A673 (cell line): Measurements from ENCODE around the gene BTBD16. TPM values are rescaled to one million over a fixed set of nuclear protein-coding genes. Genes with fewer than 3 reads are reported as not detected.

ENCODE experiments used
- BruUV-seq: library from RNA; stranded (reverse); fragments of 400-500 nt; replicated peaks from 2 replicates; lab custom pipeline; 2021; lab: Mats Ljungman, UMichigan
- CTCF ChIA-PET: fragments of 300-600 bp; sonication (Branson Sonifier 250); formaldehyde crosslinking; loops from one replicate; lab custom pipeline; 2022; ENCODE audit warnings: antibody characterized with exemption; lab: Charles Lee
- POLR2A ChIA-PET: fragments of 300-600 bp; sonication (Branson Sonifier 250); formaldehyde crosslinking; loops from one replicate; lab custom pipeline; 2022; ENCODE audit warnings: antibody characterized with exemption; ENCODE audit not compliant: low non-redundant PET; lab: Charles Lee
- DNase-seq: peaks from one replicate; pipeline ENCODE4 v3.0.0-alpha.2; 2015; ENCODE audit warnings: low spot score
- H3K27ac ChIP-seq: fragments of 200-600 bp; sonication (generic); 2 replicates; pipeline ENCODE4 v1.5.1; 2016; ENCODE audit warnings: mixed run types, low read depth, mild to moderate bottlenecking, mixed read lengths, antibody characterized with exemption, low read length; ENCODE audit not compliant: poor library complexity, severe bottlenecking
- H3K27me3 ChIP-seq: fragments of 200-600 bp; sonication (generic); replicated peaks from 2 replicates; pipeline ENCODE4 v1.6.1; 2017; ENCODE audit warnings: mixed run types, low read depth, mild to moderate bottlenecking, mixed read lengths, antibody characterized with exemption, low read length; ENCODE audit not compliant: insufficient read depth, poor library complexity
- H3K36me3 ChIP-seq: fragments of 200-600 bp; sonication (generic); 2 replicates; pipeline ENCODE4 v1.6.1; 2016; ENCODE audit warnings: mixed run types, mild to moderate bottlenecking, mixed read lengths, antibody characterized with exemption, low read length; ENCODE audit not compliant: insufficient read depth, poor library complexity, severe bottlenecking
- H3K4me1 ChIP-seq: fragments of 200-600 bp; sonication (generic); 2 replicates; pipeline ENCODE4 v1.6.1; 2017; ENCODE audit warnings: mixed run types, mild to moderate bottlenecking, mixed read lengths, antibody characterized with exemption, low read length; ENCODE audit not compliant: insufficient read depth, poor library complexity, severe bottlenecking
- H3K4me3 ChIP-seq: fragments of 200-600 bp; sonication (generic); 2 replicates; pipeline ENCODE4 v1.5.1; 2016; ENCODE audit warnings: low read depth, mixed run types, mild to moderate bottlenecking, mixed read lengths, low read length; ENCODE audit not compliant: poor library complexity, severe bottlenecking
- H3K9me3 ChIP-seq: fragments of 200-600 bp; sonication (generic); 2 replicates; pipeline ENCODE4 v1.6.1; 2016; ENCODE audit warnings: mixed run types, low read depth, mild to moderate bottlenecking, mixed read lengths, antibody characterized with exemption, low read length; ENCODE audit not compliant: poor library complexity, severe bottlenecking
- EZH2 ChIP-seq: fragments of 200-600 bp; sonication (generic); IDR thresholded peaks from 2 replicates; pipeline ENCODE4 v1.6.1; 2017; ENCODE audit warnings: borderline replicate concordance, low read depth, mild to moderate bottlenecking, mixed read lengths, antibody characterized with exemption, low read length; ENCODE audit not compliant: poor library complexity, severe bottlenecking
- intact Hi-C: fragments of 100-400 bp; cut with micrococcal nuclease; formaldehyde crosslinking; loops from one replicate; pipeline ENCODE4 v1.10.0; 2022; ENCODE audit not compliant: unreplicated experiment
- total RNA-seq: library from RNA; stranded (reverse); gene quantifications from 2 replicates; pipeline ENCODE4 v1.2.3, GENCODE V29; 2021
- TF ChIP-seq, protein P1 (sequence below): fragments of 300-800, 200-600 bp; sonication (generic); conservative IDR thresholded peaks from 2 replicates; pipeline ENCODE4 v1.5.1; 2017; ENCODE audit warnings: low read depth, mild to moderate bottlenecking, antibody characterized with exemption, low read length, moderate library complexity, mixed read lengths

The BTBD16 gene
- total RNA-seq, 1 experiment from 2014 or later = not detected

DNA sequence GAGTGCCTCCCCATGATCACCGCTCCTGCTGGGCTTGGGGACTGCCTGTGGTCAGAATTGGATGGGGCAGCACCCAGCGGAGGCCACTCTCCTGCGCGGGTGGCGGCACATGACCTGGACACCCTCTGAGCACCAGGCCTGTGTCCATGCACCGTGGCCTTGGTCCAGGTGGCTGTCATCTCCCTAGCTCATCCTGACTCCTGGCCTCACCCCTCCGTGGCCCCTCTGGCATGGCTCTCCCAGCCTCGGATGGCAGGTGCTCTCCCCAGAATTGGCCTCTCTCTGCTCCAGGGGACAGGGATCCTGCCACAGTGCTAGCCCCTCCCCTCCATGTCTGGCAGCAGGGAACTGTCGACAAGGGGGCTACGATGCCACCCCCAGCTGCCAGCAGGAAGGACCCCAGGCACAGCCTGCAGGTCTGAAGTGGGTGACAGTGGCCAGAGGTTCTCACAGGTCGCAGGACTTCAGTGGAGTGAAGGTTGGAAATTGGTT is 37.2 kb upstream of the BTBD16 start:
- BruUV-seq = no TSS peak
- Histone ChIP-seq H3K36me3 (no peaks in the 10 kb centered on the region), H3K4me1 (no peaks in the 10 kb centered on the region), H3K9me3 (no peaks in the 10 kb centered on the region), H3K27ac (no peak overlapping the region), H3K4me3 (no peak overlapping the region), H3K27me3 (no peaks in the 10 kb centered on the region)
- ChIA-PET POLR2A (no interaction called here), CTCF (no interaction called here)
- intact Hi-C loops = no loop called here
- no peak for DNase-seq
- TF ChIP-seq, protein P1, sequence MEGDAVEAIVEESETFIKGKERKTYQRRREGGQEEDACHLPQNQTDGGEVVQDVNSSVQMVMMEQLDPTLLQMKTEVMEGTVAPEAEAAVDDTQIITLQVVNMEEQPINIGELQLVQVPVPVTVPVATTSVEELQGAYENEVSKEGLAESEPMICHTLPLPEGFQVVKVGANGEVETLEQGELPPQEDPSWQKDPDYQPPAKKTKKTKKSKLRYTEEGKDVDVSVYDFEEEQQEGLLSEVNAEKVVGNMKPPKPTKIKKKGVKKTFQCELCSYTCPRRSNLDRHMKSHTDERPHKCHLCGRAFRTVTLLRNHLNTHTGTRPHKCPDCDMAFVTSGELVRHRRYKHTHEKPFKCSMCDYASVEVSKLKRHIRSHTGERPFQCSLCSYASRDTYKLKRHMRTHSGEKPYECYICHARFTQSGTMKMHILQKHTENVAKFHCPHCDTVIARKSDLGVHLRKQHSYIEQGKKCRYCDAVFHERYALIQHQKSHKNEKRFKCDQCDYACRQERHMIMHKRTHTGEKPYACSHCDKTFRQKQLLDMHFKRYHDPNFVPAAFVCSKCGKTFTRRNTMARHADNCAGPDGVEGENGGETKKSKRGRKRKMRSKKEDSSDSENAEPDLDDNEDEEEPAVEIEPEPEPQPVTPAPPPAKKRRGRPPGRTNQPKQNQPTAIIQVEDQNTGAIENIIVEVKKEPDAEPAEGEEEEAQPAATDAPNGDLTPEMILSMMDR = no peak
- TF ChIP-seq EZH2 = no peak

DNA sequence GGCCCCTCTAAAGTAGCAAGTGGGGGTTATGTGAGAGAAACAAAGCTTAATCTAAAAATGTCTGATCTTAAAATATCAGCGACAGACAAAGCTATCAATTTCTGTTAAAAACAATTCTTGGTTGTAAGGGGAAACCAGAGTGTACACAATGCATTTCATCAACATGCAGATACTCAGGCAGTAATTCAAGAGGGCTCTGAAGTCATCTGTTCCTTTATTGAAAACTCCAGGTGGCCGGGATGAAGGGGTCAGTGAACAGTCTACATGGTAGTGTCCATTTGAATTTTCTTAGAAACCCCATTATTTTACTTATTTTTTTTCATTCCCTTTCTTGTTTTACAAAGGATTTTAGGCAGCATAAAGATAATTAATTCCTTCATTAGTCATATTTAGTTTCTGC is 36.7 kb upstream of the BTBD16 start:
- CTCF ChIA-PET = no interaction called here
- H3K4me3 ChIP-seq = no peak overlapping the region
- no peaks in the 10 kb centered on the region for H3K9me3 ChIP-seq
- H3K4me1 ChIP-seq = no peaks in the 10 kb centered on the region
- BruUV-seq = no TSS peak
- H3K36me3 ChIP-seq = no peaks in the 10 kb centered on the region
- TF ChIP-seq, protein P1 = no peak
- no peak for TF ChIP-seq EZH2
- no peak for DNase-seq
- POLR2A ChIA-PET = no interaction called here
- intact Hi-C loops = no loop called here
- H3K27me3 ChIP-seq = no peaks in the 10 kb centered on the region
- no peak overlapping the region for H3K27ac ChIP-seq

DNA sequence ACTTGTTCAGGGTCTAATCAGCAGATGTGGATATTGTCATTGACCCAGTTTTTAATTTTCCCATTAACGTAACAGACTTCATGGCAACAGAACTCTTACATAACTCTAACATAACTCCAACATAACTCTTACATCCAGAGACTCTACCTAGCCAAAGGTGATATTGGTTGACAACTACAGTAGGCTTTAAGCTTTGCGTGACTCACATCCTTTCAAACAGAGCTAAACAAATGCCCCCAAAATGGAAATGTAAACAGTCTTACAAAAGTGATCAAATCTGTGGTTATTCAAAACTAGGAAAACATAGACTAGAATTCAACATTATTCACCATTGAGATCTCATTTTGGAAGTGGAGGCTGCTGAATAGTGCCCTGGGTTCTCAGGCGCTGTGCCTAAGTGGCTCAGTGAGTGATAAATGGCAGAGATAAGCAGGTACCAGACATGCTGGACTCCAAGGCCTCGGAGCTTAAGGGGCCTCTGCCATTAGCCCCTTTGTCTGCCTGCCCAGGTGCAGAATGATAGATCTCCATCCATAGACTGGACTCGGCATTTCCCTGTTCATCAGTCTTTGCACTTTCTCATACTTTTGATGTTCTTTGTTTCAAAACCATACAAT is 34.3 kb upstream of the BTBD16 start:
- intact Hi-C loops = no loop called here
- H3K36me3 ChIP-seq = no peaks in the 10 kb centered on the region
- no peaks in the 10 kb centered on the region for H3K27me3 ChIP-seq
- BruUV-seq = no TSS peak
- no peak for DNase-seq
- ChIA-PET POLR2A (no interaction called here), CTCF (no interaction called here)
- no peak overlapping the region for H3K27ac ChIP-seq
- H3K4me1 ChIP-seq = no peaks in the 10 kb centered on the region
- no peak overlapping the region for H3K4me3 ChIP-seq
- no peaks in the 10 kb centered on the region for H3K9me3 ChIP-seq
- TF ChIP-seq EZH2 = no peak
- TF ChIP-seq, protein P1 = no peak
